ENCODE data around the gene SMAD7.

SMAD7 gene

GRCh38 chr18:48974304-48975119 lies 23.7 kb upstream of the SMAD7 start:
- peak overlapping the region; percentile 63 for H3K4me3 ChIP-seq (ENCODE audit: low read depth, low read length)
- POLR2A ChIA-PET, result interaction anchor here (0.7 kb wide), 1 partner anchor 72 kb away, joined by 3 read pairs; no protein-coding TSS in a partner anchor
- no peak for TF ChIP-seq CTCF (IDR thresholded peaks at IDR 0.05; ENCODE audit: insufficient read depth, low read length, missing control alignments)
- CTCF ChIA-PET, result interaction anchor here (0.7 kb wide), 1 partner anchor 198 kb away, joined by 3 read pairs; no protein-coding TSS in a partner anchor
- DNase-seq (ENCODE audit: low read depth, low spot score), result no peak

- DNase-seq (ENCODE audit: low read depth, low spot score), result no peak
- H3K4me3 ChIP-seq (ENCODE audit: low read depth, low read length), result no peak overlapping the region
- no peak for TF ChIP-seq CTCF (IDR thresholded peaks at IDR 0.05; ENCODE audit: insufficient read depth, low read length, missing control alignments)
- ChIA-PET CTCF (interaction anchor here (0.7 kb wide), 1 partner anchor 197 kb away, joined by 3 read pairs; no protein-coding TSS in a partner anchor), POLR2A (interaction anchor here (0.6 to 0.7 kb wide), 2 partner anchors 71 to 75 kb away, joined by 3 read pairs; no protein-coding TSS in a partner anchor)
Observed at GRCh38 chr18:48973731-48974130, 23.0 kb upstream of the SMAD7 start.

- no peak overlapping the region for H3K4me3 ChIP-seq (ENCODE audit: low read depth, low read length)
- DNase-seq (ENCODE audit: low read depth, low spot score), result no peak
- ChIA-PET POLR2A (no interaction called here), CTCF (no interaction called here)
- TF ChIP-seq CTCF (IDR thresholded peaks at IDR 0.05; ENCODE audit: insufficient read depth, low read length, missing control alignments), result no peak
Observed at GRCh38 chr18:48968412-48969215, 17.8 kb upstream of the SMAD7 start.

- ChIA-PET CTCF (no interaction called here), POLR2A (no interaction called here)
- no peak for TF ChIP-seq CTCF (IDR thresholded peaks at IDR 0.05; ENCODE audit: insufficient read depth, low read length, missing control alignments)
- DNase-seq (ENCODE audit: low read depth, low spot score), result no peak
- no peak overlapping the region for H3K4me3 ChIP-seq (ENCODE audit: low read depth, low read length)
Observed at GRCh38 chr18:48967545-48967944, 16.8 kb upstream of the SMAD7 start.

GRCh38 chr18:48966523-48966922 lies 15.8 kb upstream of the SMAD7 start:
- ChIA-PET CTCF (no interaction called here), POLR2A (no interaction called here)
- no peak for DNase-seq (ENCODE audit: low read depth, low spot score)
- no peak for TF ChIP-seq CTCF (IDR thresholded peaks at IDR 0.05; ENCODE audit: insufficient read depth, low read length, missing control alignments)
- H3K4me3 ChIP-seq (ENCODE audit: low read depth, low read length), result no peak overlapping the region

Data from AG04449 (cell line).